OCI-LY3 (cell line): ENCODE results near the gene ASTN2.

ENCODE experiments used
- H2AFZ ChIP-seq: fragments of 200-600, 300-600 bp; shearing (Covaris generic); 2 replicates; pipeline ENCODE4 v1.6.0; 2014; ENCODE audit warnings: antibody characterized with exemption, low read depth, low read length
- H3K27ac ChIP-seq: fragments of 200-600, 300-600 bp; sonication (generic); 2 replicates; pipeline ENCODE4 v1.5.1; 2014; ENCODE audit warnings: mild to moderate bottlenecking, low read length, moderate library complexity, mixed read lengths
- H3K27me3 ChIP-seq: fragments of 200-600, 300-600 bp; sonication (generic); 2 replicates; pipeline ENCODE4 v1.6.1; 2014; ENCODE audit warnings: low read depth, low read length, mixed read lengths
- H3K36me3 ChIP-seq: fragments of 200-600, 300-600 bp; sonication (generic); replicated peaks from 2 replicates; pipeline ENCODE3; 2014; ENCODE audit warnings: low read depth, low read length, mixed read lengths
- H3K4me1 ChIP-seq: fragments of 300-600, 200-600 bp; sonication (generic); 2 replicates; pipeline ENCODE4 v1.6.1; 2014; ENCODE audit warnings: low read length, mixed read lengths
- H3K4me2 ChIP-seq: fragments of 200-600, 300-600 bp; sonication (generic); 2 replicates; pipeline ENCODE4 v1.6.1; 2014; ENCODE audit warnings: low read length, mixed read lengths
- H3K4me3 ChIP-seq: fragments of 300-600, 200-600 bp; sonication (generic); 2 replicates; pipeline ENCODE4 v1.5.1; 2014; ENCODE audit warnings: antibody characterized with exemption, mild to moderate bottlenecking, low read length, moderate library complexity
- H3K79me2 ChIP-seq: fragments of 300-600, 200-600 bp; shearing (Covaris generic); 2 replicates; pipeline ENCODE4 v1.6.1; 2014; ENCODE audit warnings: mild to moderate bottlenecking, low read length, mixed read lengths
- H3K9ac ChIP-seq: fragments of 300-600, 200-600 bp; shearing (Covaris generic); 2 replicates; pipeline ENCODE4 v1.6.0; 2014; ENCODE audit warnings: mild to moderate bottlenecking, low read length, moderate library complexity
- H3K9me3 ChIP-seq: fragments of 200-600, 300-600 bp; shearing (Covaris generic); 2 replicates; pipeline ENCODE4 v1.6.1; 2014; ENCODE audit warnings: low read length, mixed read lengths; ENCODE audit not compliant: insufficient read depth
- H4K20me1 ChIP-seq: fragments of 200-600, 300-600 bp; sonication (generic); 2 replicates; pipeline ENCODE4 v1.6.1; 2016; ENCODE audit warnings: low read length, mixed read lengths; ENCODE audit not compliant: insufficient read depth
- CTCF ChIP-seq: fragments of 200-600, 300-600 bp; sonication (generic); IDR thresholded peaks from 2 replicates; pipeline ENCODE4 v1.5.1; 2014; ENCODE audit warnings: antibody characterized with exemption, low read length, low read depth
- EZH2phosphoT487 ChIP-seq: fragments of 200-600 bp; shearing (Covaris generic); IDR thresholded peaks from 2 replicates; pipeline ENCODE4 v1.6.1; 2018; ENCODE audit warnings: antibody characterized with exemption, mixed run types, low read depth

ASTN2 gene

GRCh38 chr9:117093891-117094844 is 320.7 kb downstream of the ASTN2 start:
- H3K4me1 ChIP-seq = peaks cover 7% of the 10 kb centered on the region
- H2AFZ ChIP-seq = no peak overlapping the region
- H3K9ac ChIP-seq = no peak overlapping the region
- no peaks in the 10 kb centered on the region for H3K79me2 ChIP-seq
- no peak overlapping the region for H3K4me2 ChIP-seq
- H3K27me3 ChIP-seq = no peaks in the 10 kb centered on the region; the same call in 1 of the 2 replicates
- H4K20me1 ChIP-seq = no peaks in the 10 kb centered on the region
- H3K9me3 ChIP-seq = no peaks in the 10 kb centered on the region
- TF ChIP-seq CTCF (no peak), EZH2phosphoT487 (no peak)
- H3K36me3 ChIP-seq = no peaks in the 10 kb centered on the region
- no peak overlapping the region for H3K27ac ChIP-seq
- H3K4me3 ChIP-seq = no peak overlapping the region

DNA sequence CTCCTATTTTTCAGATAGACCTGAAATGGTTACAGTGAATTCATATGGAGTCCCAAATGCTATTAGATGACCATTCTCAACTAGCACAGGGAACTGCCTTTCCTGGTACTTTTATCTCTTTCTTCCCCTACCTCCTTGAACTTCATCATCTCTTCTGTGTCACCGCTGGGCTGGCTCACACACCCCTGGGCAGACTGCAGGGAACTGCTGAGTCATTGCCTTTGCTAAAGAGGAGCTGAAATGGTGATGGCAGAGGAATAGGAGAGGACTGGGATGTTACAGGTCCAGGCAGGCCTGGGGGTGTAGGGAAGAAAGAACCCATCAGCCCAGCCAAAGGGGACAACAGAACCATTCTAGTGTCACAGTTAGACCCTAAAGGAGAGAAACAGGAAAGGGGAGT is 322.3 kb downstream of the ASTN2 start:
- no peaks in the 10 kb centered on the region for H4K20me1 ChIP-seq
- H3K9ac ChIP-seq = no peak overlapping the region
- no peak overlapping the region for H3K4me2 ChIP-seq

DNA sequence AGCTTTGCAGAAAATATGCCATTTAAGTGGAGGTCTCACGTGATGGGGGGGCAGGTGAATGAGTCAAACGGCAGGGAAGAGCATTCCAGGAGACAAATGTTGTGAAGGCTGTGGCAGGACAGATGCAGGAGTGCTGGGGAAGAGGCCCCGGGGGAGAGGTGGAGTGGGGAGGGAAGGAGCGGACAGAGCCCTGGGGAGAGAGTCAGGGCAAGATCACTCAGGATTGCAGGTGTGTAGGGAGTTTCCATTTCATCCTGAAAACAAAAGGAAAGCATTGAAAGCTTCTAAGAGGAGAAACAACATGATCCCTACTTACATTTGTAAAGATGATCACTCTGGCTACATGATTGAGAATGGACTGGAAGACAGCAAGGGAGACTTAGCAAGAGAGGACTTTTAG is 323.3 kb downstream of the ASTN2 start:
- H3K79me2 ChIP-seq = no peaks in the 10 kb centered on the region
- H2AFZ ChIP-seq = no peak overlapping the region
- TF ChIP-seq CTCF (no peak), EZH2phosphoT487 (no peak)
- no peak overlapping the region for H3K27ac ChIP-seq
- no peak overlapping the region for H3K9ac ChIP-seq
- H3K4me1 ChIP-seq = no peaks in the 10 kb centered on the region
- H3K27me3 ChIP-seq = peaks cover 3% of the 10 kb centered on the region; the same call in 1 of the 2 replicates
- no peak overlapping the region for H3K4me2 ChIP-seq
- no peaks in the 10 kb centered on the region for H3K9me3 ChIP-seq
- no peak overlapping the region for H3K4me3 ChIP-seq
- H3K36me3 ChIP-seq = no peaks in the 10 kb centered on the region
- H4K20me1 ChIP-seq = no peaks in the 10 kb centered on the region

More for the DNA sequence above, 322.3 kb downstream of the ASTN2 start:
- Histone ChIP-seq H3K27me3 (peaks cover 3% of the 10 kb centered on the region; the same call in 1 of the 2 replicates), H3K4me1 (no peaks in the 10 kb centered on the region), H3K36me3 (no peaks in the 10 kb centered on the region), H3K79me2 (no peaks in the 10 kb centered on the region), H2AFZ (no peak overlapping the region), H3K4me3 (no peak overlapping the region), H3K27ac (no peak overlapping the region), H3K9me3 (no peaks in the 10 kb centered on the region)
- TF ChIP-seq CTCF (no peak), EZH2phosphoT487 (no peak)

DNA sequence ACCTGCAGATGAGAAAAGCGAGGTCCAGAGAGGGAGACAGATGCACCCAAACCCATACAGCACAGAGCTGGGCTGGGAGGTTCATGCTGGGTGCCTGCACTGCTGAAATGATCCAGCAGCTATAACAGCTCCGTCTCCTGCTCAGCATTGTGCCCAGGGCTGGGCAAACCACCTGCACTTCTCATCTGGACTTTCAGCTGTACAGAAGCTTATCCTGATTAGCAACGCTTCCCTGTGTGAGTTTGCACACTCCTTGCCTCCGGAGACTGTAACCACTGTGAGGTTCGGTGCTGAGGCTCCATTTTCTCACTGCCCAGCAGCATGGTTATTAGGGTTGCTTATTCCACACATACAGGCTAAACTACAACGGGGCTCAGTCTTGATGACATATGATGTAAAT is 326.1 kb downstream of the ASTN2 start:
- no peaks in the 10 kb centered on the region for H3K79me2 ChIP-seq
- no peaks in the 10 kb centered on the region for H3K36me3 ChIP-seq
- no peak overlapping the region for H3K4me2 ChIP-seq
- H3K9me3 ChIP-seq = no peaks in the 10 kb centered on the region
- no peak overlapping the region for H2AFZ ChIP-seq
- H4K20me1 ChIP-seq = no peaks in the 10 kb centered on the region
- H3K27ac ChIP-seq = no peak overlapping the region
- TF ChIP-seq EZH2phosphoT487 (no peak), CTCF (no peak)
- peaks cover 3% of the 10 kb centered on the region; the same call in 1 of the 2 replicates for H3K27me3 ChIP-seq
- no peaks in the 10 kb centered on the region for H3K4me1 ChIP-seq
- H3K4me3 ChIP-seq = no peak overlapping the region
- H3K9ac ChIP-seq = no peak overlapping the region
